ENCODE results near the gene BHLHE23. TPM values are rescaled to one million over a fixed set of nuclear protein-coding genes. Genes with fewer than 3 reads are reported as not detected.

BHLHE23 gene
- total RNA-seq, 3 donors from 2014 or later, result not detected

DNA sequence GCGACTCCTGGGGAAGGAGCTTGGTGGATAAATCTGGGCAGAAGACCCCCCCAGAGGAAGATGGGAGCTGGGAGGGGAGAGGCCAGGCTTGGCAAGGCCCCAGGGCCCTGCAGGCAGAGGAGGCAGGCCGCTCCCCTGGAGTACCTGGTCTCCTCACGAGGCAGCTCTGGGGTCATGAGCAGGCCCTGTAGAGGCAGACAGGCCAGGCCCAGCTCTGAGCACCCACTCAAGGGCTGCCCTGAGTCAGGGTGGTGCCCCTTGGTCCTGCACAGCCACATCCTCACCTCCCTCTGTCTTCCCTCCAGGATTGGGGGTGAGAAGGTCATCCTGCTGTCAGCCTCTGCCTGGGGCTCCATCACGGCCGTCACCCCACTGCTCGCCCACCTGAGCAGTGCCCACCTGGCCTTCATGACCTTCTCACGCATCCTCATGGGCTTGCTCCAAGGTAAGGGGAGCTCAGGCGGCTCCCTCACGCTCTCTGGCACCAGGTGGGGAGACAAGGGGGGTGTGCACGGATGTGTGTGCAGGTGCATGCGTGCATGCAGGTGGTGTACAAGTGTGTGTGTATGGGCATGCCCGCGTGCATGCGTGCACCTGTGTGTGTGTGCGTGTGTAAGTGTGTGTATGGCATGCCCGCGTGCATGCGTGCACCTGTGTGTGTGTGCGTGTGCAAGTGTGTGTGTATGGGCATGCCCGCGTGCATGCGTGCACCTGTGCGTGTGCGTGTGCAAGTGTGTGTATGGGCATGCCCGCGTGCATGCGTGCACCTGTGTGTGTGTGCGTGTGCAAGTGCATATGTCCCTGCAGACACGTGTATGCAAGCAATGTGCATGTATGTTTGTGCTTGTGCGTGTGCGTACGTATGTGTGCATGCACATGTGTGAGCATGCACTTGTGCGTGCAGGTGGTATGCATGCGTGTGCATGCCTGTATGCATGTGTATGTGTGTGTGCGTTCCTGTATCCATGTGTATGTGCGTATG, 49.3 kb downstream of the BHLHE23 start:
- Histone ChIP-seq H3K4me3 (no peak overlapping the region), H3K36me3 (no peaks in the 10 kb centered on the region), H3K4me1 (peaks cover 0 to 12% of the 10 kb centered on the region in 2 donors), H3K9me3 (no peaks in the 10 kb centered on the region), H3K27me3 (no peaks in the 10 kb centered on the region), H3K27ac (no peak overlapping the region)
- DNase-seq (ENCODE audit: low spot score in 2 of 2), result no peak
- intact Hi-C loops (cut with DNase I; ENCODE audit: low total_unique reads), result no loop called here
- TF ChIP-seq POLR2A (IDR thresholded peaks at IDR 0.05) (no peak), CTCF (IDR thresholded peaks at IDR 0.05) (no peak), POLR2AphosphoS5 (IDR thresholded peaks at IDR 0.05) (no peak)

GRCh38 chr20:62956387-62957135, 50.2 kb downstream of the BHLHE23 start:
- H3K27ac ChIP-seq, result no peak overlapping the region
- intact Hi-C loops (cut with DNase I; ENCODE audit: low total_unique reads), result no loop called here
- H3K36me3 ChIP-seq, result no peaks in the 10 kb centered on the region
- DNase-seq (ENCODE audit: low spot score in 2 of 2), result no peak
- H3K4me1 ChIP-seq, result peaks cover 0 to 12% of the 10 kb centered on the region in 2 donors
- no peak for TF ChIP-seq CTCF (IDR thresholded peaks at IDR 0.05)
- H3K4me3 ChIP-seq, result no peak overlapping the region
- H3K27me3 ChIP-seq, result no peaks in the 10 kb centered on the region
- no peaks in the 10 kb centered on the region for H3K9me3 ChIP-seq

Other genes with a start within 250 kb of the BHLHE23 start
- 10 to 100 TPM in 2 of 3 donors, 1 to 10 TPM in 1; 8.5 to 12.9 (median 12.5) TPM for gene MRGBP, start 210.5 kb downstream of the BHLHE23 start, total RNA-seq
- gene OGFR, start 202.1 kb downstream of the BHLHE23 start, total RNA-seq, result 10 to 100 TPM; 38.5 to 45.3 (median 44.2) TPM
- 10 to 100 TPM in 1 of 3 donors, 1 to 10 TPM in 1, under 1 TPM in 1; 0.16 to 10.2 (median 5.0) TPM for gene COL9A3, start 189.9 kb downstream of the BHLHE23 start, total RNA-seq
- 10 to 100 TPM in 2 of 3 donors, 1 to 10 TPM in 1; 7.8 to 21.0 (median 12.5) TPM for gene TCFL5, start 145.1 kb downstream of the BHLHE23 start, total RNA-seq
- 10 to 100 TPM; 59.8 to 83.1 (median 64.9) TPM for gene DIDO1, start 80.5 kb downstream of the BHLHE23 start, total RNA-seq
- 10 to 100 TPM; 30.2 to 36.7 (median 31.8) TPM for gene GID8, start 68.8 kb downstream of the BHLHE23 start, total RNA-seq
- 1 to 10 TPM; 2.2 to 4.9 (median 2.7) TPM for gene SLC17A9, start 54.3 kb downstream of the BHLHE23 start, total RNA-seq
- 10 to 100 TPM; 23.0 to 32.8 (median 28.2) TPM for gene YTHDF1, start 209.2 kb upstream of the BHLHE23 start, total RNA-seq
- 1 to 10 TPM in 1 of 3 donors, under 1 TPM in 1, not detected in 1; 0.32 to 1.2 TPM for gene BIRC7, start 228.9 kb upstream of the BHLHE23 start, total RNA-seq
- gene NKAIN4, start 247.5 kb upstream of the BHLHE23 start, total RNA-seq, result not detected